Measurements from ENCODE around the gene TRPC4AP.

Gene TRPC4AP

GRCh38 chr20:35000922-35001595, 91.5 kb downstream of the TRPC4AP start:
- DNase-seq = no peak

- DNase-seq = peak; percentile 70
Measured at GRCh38 chr20:35000311-35000921, 92.2 kb downstream of the TRPC4AP start.

- no peak for DNase-seq
Measured at GRCh38 chr20:34999782-35000181, 92.8 kb downstream of the TRPC4AP start.

GRCh38 chr20:34999021-34999451, 93.6 kb downstream of the TRPC4AP start:
- no peak for DNase-seq

- DNase-seq = no peak
Measured at GRCh38 chr20:34998331-34998950, 94.2 kb downstream of the TRPC4AP start.

- DNase-seq = no peak
Measured at GRCh38 chr20:34997774-34998173, 94.8 kb downstream of the TRPC4AP start.

GRCh38 chr20:34997131-34997561, 95.5 kb downstream of the TRPC4AP start:
- no peak for DNase-seq

- DNase-seq = no peak
Measured at GRCh38 chr20:34996243-34997028, 96.2 kb downstream of the TRPC4AP start.

- no peak for DNase-seq
Measured at GRCh38 chr20:34995696-34996095, 96.9 kb downstream of the TRPC4AP start.

- no peak for DNase-seq
Measured at GRCh38 chr20:34995192-34995591, 97.4 kb downstream of the TRPC4AP start.

- DNase-seq = no peak
Measured at GRCh38 chr20:34994509-34995131, 98.0 kb downstream of the TRPC4AP start.

- no peak for DNase-seq
Measured at GRCh38 chr20:34993941-34994508, 98.6 kb downstream of the TRPC4AP start.

- no peak for DNase-seq
Measured at GRCh38 chr20:34992751-34993417, 99.7 kb downstream of the TRPC4AP start.

GRCh38 chr20:34990661-34991214, 101.9 kb downstream of the TRPC4AP start:
- no peak for DNase-seq

GRCh38 chr20:34990231-34990630, 102.4 kb downstream of the TRPC4AP start:
- DNase-seq = no peak

GRCh38 chr20:34989670-34990069, 102.9 kb downstream of the TRPC4AP start:
- DNase-seq = no peak

- no peak for DNase-seq
Measured at GRCh38 chr20:34989118-34989517, 103.5 kb downstream of the TRPC4AP start.

- DNase-seq = no peak
Measured at GRCh38 chr20:34988191-34988540, 104.4 kb downstream of the TRPC4AP start.

GRCh38 chr20:34987288-34988190, 105.1 kb downstream of the TRPC4AP start:
- DNase-seq = no peak
